NCI-H82 (cell line): ENCODE measurements around the gene PLOD3.

Experiments
- DNase-seq: peaks from one replicate; lab custom pipeline; 2025; lab: John Stamatoyannopoulos, UW

PLOD3 gene

GRCh38 chr7:101180130-101180755 lies 37.1 kb downstream of the PLOD3 start, which contains the start of gene NAT16:
Gene NAT16 (minus strand): TSS chr7:101180293. CDS start chr7:101174807, 5,486 bp downstream.
- DNase-seq: no peak

- no peak for DNase-seq
These were observed 37.7 kb downstream of the PLOD3 start for GRCh38 chr7:101179713-101180112.

- peak; percentile 16 for DNase-seq
These were observed 38.3 kb downstream of the PLOD3 start for GRCh38 chr7:101179117-101179516.

GRCh38 chr7:101177644-101178043 lies 39.7 kb downstream of the PLOD3 start:
- DNase-seq: no peak

GRCh38 chr7:101175664-101176063 lies 41.7 kb downstream of the PLOD3 start:
- no peak for DNase-seq

GRCh38 chr7:101174322-101174854 lies 43.0 kb downstream of the PLOD3 start:
- DNase-seq: no peak

- DNase-seq: peak; percentile 62
These were observed 43.6 kb downstream of the PLOD3 start for GRCh38 chr7:101173752-101174244.

GRCh38 chr7:101172854-101173751 lies 44.3 kb downstream of the PLOD3 start:
- no peak for DNase-seq

GRCh38 chr7:101172005-101172853 lies 45.2 kb downstream of the PLOD3 start:
- no peak for DNase-seq

GRCh38 chr7:101171442-101171837 lies 45.9 kb downstream of the PLOD3 start:
- DNase-seq: no peak

- DNase-seq: no peak
These were observed 46.6 kb downstream of the PLOD3 start for GRCh38 chr7:101170617-101171441.

GRCh38 chr7:101169838-101170551 lies 47.4 kb downstream of the PLOD3 start:
- peak; percentile 72 for DNase-seq

- DNase-seq: no peak
These were observed 48.1 kb downstream of the PLOD3 start for GRCh38 chr7:101169110-101169837.

GRCh38 chr7:101168412-101169049 lies 48.9 kb downstream of the PLOD3 start:
- DNase-seq: no peak

- DNase-seq: no peak
These were observed 49.6 kb downstream of the PLOD3 start for GRCh38 chr7:101167645-101168411.

- DNase-seq: peak; percentile 96
These were observed 50.3 kb downstream of the PLOD3 start for GRCh38 chr7:101166909-101167644.

- no peak for DNase-seq
These were observed 50.8 kb downstream of the PLOD3 start for GRCh38 chr7:101166648-101166908.
